Breast epithelium (tissue), 3 donors: ENCODE results near the gene SYNRG.

Experiments used
- CTCF ChIP-seq, 3 donors: fragments of 450-650 bp; IDR thresholded peaks; one replicate each; pipeline ENCODE4 v1.5.1; 2016 to 2017; ENCODE audit warnings: antibody characterized with exemption in 3 of 3, mild to moderate bottlenecking in 3 of 3, moderate library complexity in 3 of 3
- POLR2A ChIP-seq: fragments of 450-650 bp; IDR thresholded peaks from one replicate; pipeline ENCODE4 v1.6.1; 2016; ENCODE audit warnings: antibody characterized with exemption, mild to moderate bottlenecking, moderate library complexity
- POLR2AphosphoS5 ChIP-seq, 3 donors: sonication (generic); formaldehyde crosslinking; IDR thresholded peaks; one replicate each; pipeline ENCODE4 v1.6.1; 2017; ENCODE audit warnings: antibody characterized with exemption in 3 of 3

GRCh38 chr17:37648555-37648954 is 39.3 kb upstream of the SYNRG start:
- TF ChIP-seq CTCF (IDR thresholded peaks at IDR 0.05): no peak
- TF ChIP-seq POLR2A: no peak
- no peak for TF ChIP-seq POLR2AphosphoS5 (IDR thresholded peaks at IDR 0.05)
